Activated CD8-positive, alpha-beta memory T cell treated with anti-CD3 and anti-CD28 coated beads, Interleukin-2, amount 50 U/mL, for 48 hours (primary cell): ENCODE results near the gene CALCB.
"Not testable (repeated sequence)": the region's sequence is repeated elsewhere in the genome, so short reads cannot be mapped to it uniquely, and the experiment has no call there.

Experiments
- DNase-seq: peaks from one replicate; pipeline ENCODE4 v3.0.0-alpha.2; 2020

CALCB gene

GRCh38 chr11:15073361-15074205 lies at the start of gene CALCB:
CALCB (plus strand) TSS chr11:15073593; CDS start chr11:15074719, 1,126 bp downstream.
- DNase-seq: peak; percentile 71

- no peak for DNase-seq
Measured at GRCh38 chr11:15027011-15027410, 46.4 kb upstream of the CALCB start.

DNA sequence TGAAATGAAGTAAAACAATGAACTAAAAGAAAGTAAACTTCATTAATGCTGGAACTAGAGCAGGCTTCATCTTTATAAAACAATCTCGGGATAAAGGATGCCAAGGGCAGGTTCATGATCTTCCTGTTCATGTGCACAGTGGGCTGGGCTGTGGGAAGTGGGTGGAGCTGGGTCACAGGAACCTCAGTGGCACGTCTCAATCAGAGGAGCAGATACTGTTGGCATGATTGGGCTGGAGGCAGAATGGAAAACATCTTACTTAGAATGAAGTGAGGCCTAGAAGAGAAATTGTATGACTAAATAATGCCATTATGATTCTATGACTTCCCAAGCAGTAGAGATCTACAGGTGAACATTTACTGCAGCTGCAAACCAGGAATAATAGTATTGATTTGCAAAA lies 45.4 kb upstream of the CALCB start:
- DNase-seq: no peak

DNA sequence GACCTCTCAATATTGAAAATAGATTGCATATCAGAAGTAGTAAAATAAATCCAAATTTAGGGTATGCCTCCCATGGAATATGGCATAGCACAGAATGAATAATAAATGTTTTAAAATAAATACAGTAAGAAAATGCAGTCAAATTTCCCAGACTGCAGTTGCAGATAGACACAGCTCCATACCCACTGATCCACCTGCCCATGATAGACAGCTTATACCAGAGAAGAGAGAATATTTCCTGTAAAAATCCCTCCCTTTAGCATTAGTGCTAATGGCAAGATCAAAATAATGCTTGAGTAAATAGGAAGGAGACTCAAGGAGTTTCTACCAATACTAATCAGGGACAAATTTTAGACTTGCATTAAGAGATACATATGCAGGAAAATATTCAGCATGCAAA lies 45.0 kb upstream of the CALCB start:
- no peak for DNase-seq

DNA sequence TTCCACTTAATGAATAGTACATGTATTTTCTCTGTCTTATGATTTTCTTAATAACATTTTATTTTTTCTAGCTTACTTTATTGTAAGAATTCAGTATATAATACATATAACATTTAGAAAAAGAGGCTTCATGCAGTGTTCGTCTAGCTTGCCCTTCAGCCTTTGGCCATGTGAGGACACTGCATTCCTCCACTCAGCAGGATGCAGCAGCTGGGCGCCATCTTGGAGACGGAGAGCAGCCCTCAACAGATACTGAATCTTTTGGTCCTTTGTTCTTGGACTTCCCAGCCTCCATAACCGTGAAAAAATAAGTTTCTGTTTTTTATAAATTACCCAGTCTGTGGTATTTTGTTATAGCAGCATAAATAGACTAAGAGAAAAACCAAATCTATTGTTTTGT lies 41.4 kb upstream of the CALCB start:
- DNase-seq: not testable (repeated sequence)

DNA sequence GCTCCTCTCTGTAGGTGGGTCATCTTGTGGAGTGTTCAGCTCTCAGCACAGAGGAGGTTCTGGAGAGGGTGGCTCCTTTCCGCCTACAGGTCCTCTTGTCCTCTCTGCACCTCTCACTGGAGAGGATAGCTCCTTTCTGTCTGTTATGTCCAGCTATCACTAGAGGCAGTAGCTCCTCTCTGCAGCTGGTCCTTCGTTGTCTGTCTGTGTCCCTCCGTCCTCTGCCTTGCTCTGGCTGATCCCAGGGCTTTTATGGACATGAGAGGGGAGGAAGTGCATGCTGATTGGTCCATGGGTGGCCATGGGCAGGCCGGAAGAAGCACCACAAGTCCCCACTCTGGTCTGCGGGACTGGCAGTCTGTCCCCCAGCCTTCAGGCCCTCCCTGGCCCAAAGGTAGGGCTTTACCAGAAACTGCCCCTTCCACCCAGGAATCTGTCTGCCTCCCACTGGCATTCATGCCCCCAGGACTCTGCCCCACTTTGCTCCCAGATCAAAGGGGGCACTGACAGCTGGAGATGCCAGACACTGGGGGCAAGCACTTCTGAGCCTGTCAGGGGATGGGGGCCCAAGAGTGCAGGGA lies 38.6 kb upstream of the CALCB start:
- DNase-seq: no peak

GRCh38 chr11:15035283-15035682 lies 38.1 kb upstream of the CALCB start:
- no peak for DNase-seq

- DNase-seq: no peak
Measured at GRCh38 chr11:15038963-15039362, 34.4 kb upstream of the CALCB start.

- DNase-seq: no peak
Measured at GRCh38 chr11:15045209-15045608, 28.2 kb upstream of the CALCB start.

- no peak for DNase-seq
Measured at GRCh38 chr11:15045891-15046290, 27.5 kb upstream of the CALCB start.

DNA sequence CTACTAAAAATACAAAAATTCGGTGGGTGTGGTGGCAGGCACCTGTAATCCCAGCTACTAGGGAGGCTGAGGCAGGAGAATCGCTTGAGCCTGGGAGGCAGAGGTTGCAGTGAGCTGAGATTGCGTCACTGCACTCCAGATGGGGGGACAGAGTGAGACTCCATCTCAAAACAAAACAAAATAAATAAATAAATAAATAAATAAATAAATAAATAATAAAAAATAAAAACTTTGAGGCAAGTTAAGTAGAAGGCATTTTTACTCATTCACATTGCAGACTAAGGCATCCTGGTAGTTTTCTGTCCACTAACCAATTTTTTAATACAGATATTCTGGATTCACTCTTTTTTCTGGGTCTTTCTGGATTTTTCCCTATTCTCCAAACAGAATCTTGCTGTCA lies 26.7 kb upstream of the CALCB start:
- DNase-seq: not testable (repeated sequence)

- DNase-seq: no peak
Measured at GRCh38 chr11:15048616-15049015, 24.8 kb upstream of the CALCB start.

GRCh38 chr11:15053191-15053685 lies 20.2 kb upstream of the CALCB start:
- no peak for DNase-seq

DNA sequence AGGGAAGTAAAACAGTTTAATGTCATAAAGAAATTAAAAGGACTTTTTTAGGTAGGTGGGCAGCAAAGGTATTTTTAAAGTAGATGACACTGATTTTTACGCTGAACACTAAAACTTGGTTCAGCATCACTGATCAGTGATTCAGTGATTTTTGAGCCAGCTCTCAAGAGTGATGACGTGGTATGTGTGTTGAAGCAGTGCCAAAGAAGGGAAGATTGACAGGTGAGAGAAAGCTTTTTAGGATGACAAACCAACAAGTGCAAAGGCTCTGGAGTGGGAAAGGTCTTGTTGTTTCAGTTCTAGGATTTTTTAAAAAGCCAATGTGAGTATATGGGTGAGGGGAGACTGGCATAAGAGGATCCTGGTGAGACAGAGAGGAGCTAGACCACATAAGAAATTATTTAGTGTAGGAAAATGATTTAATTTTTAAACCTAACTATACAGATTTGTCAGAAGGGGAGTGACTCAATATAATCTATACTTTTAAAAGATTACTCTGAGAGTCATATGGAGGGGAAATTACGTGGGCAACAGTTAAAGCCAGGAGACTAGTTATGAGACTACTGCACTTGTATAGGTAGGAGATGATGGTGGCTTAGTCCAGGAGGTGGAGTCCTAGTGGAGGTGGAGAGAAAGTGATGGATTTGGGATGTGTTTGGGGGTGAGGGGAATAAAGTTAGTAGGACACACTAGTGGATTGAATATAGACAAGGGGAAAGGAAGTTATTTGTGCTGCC lies 17.6 kb upstream of the CALCB start:
- DNase-seq: no peak

DNA sequence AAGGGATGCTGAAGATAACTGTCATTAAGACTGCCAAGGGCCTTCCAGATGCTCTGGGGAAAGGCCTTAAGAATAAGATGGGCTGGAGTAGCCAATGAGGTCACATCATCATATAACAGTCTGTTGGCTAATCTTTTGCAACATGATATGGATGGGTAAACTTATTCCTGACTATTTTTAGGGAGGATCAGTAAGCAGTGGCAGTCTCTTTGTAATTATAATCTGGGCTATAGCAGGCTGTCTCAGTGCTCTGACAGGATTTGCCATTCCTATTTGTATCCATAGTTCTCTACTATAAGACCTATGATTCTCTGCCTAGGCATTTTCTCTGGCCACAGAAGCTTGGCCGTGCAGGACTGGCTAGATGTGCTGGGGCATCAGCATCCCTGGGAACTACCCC lies 16.1 kb upstream of the CALCB start:
- DNase-seq: no peak

DNA sequence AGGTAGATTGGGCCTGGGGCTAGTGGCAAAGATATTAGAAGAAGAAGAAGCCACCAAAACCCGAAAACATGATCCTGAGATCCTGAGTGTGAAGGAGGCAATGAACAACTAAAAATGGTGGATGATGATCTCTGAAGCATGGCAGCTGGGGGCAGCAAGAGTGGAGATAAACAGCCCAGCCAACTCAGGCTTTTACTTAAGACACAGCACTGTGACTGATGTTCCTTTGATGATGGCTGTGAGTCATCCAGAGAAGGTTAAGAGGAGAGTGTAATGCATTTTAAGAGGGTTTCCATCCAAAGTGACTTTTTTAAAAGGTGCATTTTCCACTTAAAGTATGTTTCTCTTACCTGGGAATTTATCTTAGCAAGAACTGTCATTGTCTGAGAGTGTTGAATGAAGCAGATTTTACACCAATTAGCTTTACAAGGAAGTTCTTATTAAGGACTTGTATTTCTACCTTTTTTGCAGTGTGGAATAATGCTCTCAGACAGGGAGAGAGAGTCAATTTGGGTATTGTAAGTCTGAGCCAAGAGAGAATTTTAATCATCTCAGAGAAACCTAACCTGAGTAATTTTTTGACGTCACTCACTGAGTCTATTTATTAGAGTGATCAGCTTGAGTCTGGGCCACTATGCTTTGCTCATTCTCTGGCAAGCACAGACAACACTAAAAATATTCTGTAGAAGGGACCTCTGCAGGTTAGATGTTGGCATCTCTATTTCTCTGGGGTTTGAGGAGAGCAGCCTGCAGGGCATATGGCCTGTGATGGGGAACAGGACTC lies 14.1 kb upstream of the CALCB start:
- no peak for DNase-seq

DNA sequence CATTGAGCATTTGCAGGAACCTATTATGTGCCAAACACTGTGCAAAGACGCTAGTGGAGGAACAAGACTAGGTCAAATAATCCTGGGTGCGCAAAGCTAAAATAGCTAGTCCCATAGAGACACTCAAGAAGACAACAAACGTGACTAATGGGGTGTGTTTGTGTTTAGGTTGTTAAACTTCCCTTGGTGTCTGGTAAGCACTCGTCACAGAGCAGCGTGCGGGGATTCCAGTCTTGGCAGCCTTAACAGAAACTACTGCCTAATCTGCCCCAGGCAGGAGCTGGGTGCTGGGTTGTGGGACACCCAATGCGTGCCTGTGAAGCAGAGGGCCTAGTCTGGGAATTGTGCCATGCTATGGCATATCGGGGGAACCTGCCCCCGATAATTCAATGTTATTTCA lies 10.8 kb upstream of the CALCB start:
- no peak for DNase-seq

DNA sequence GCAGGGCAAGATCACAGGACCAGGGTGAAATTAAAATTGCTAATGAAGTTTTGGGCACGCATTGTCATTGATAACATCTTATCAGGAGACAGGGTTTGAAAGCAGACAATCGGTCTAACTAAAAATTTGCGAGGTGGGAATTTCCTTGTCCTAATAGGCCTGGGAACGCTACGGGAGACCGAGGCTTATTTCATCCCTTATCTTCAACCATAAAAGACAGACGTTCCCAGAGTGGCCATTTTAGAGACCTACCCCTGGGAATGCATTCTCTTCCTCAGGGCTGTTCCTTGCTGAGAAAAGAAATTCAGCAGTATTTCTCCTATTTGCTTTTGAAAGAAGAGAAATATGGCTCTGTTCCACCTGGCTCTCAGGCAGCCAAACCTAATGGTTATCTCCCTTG lies 3.6 kb upstream of the CALCB start:
- DNase-seq: not testable (repeated sequence)

- DNase-seq: no peak
Measured at GRCh38 chr11:15071556-15072255, 1.7 kb upstream of the CALCB start.

DNA sequence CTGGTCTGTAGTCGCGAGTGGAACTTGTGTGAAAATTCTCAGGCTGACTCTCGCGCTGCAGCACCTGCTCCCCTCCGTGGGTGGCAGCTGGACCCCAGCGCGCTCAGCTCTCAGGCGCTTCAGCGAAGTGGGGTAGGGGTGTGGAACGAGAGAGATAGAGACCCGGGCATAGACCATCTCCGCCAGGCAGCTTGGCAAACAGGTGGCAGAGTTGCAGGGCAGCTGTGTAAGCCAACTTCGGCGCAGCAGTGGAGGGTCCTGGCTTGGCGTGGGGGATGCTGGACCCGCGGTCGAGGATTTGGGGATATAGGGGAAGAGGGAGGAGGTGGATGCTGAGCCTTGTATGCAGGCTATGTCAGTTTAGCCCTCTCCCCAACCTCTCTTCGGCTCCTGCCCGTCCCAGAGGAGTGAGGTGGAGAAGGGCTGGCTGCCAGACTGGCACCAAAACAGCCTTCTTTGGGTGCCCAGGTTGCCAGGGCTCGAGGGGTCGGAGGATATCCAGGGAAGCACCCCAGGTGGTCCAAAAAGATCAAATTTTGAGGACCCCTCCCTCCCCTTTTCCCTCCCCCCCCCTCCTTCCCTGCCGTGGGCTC lies 746 bp upstream of the CALCB start:
- no peak for DNase-seq

DNA sequence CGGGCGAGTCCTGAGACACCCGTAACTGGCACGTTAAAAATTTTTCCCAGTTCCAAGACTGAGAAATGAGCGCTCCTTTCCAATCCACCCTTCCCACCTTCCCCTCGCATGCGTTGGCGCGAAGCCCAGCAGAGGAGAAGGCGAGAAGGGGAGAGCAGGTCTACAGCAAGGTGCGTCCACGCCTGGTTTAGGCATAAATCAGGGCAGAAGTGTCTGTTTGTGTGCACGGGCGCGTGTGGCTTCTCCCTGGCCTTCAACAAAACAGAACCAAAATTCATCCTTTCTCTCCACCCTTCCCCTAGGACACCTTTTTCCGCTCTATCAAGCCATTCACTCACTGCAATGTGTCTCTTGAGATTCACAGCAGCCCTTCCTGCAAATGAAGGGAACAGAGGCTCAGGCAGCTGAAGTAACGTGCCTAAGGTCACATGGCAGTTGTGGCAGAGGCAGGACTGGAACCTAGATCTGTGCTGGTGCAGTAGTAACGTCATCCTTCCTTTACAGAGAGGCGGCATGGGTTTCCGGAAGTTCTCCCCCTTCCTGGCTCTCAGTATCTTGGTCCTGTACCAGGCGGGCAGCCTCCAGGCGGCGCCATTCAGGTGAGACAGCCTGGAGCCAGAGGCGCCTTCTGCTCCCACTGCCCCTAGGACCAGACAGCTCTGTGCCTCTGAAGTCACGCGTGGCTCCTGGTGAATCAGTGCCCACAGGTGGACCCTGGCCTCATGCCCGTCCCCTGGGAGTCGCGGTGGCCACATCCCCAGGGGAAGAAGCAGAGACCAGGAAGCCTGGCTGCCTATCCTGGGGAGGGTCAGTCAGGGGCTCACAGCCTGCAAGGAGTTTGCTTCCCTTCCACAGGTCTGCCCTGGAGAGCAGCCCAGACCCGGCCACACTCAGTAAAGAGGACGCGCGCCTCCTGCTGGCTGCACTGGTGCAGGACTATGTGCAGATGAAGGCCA lies 1.1 kb downstream of the CALCB start:
- peak; percentile 96 for DNase-seq
